GM18520 (cell line): ENCODE measurements around the gene FGF13.

Experiments used
- ATAC-seq: cut with Tn5 transposase; IDR thresholded peaks from one replicate; pipeline ENCODE4 v1.9.1; 2021; ENCODE audit not compliant: unreplicated experiment

FGF13 gene

DNA sequence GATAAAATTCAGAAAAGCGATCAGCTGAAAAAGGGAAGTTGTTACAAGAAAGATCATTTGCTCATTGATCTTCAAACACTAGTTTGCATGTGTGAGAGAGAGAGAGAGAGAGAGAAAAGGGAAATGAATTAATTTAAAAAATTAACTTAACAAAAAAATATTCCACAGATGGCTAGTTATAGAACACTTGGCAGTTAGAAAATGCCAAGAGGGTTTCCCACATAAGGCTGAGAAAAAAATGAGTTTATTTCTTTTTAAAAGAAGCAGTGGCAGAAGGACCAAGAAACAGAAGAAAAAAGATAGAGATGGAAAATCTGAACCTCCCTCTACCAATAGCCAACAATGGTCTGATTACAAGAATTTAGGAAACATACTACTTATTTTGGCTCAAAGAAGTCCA lies 47.1 kb downstream of the FGF13 start:
- no peak for ATAC-seq

DNA sequence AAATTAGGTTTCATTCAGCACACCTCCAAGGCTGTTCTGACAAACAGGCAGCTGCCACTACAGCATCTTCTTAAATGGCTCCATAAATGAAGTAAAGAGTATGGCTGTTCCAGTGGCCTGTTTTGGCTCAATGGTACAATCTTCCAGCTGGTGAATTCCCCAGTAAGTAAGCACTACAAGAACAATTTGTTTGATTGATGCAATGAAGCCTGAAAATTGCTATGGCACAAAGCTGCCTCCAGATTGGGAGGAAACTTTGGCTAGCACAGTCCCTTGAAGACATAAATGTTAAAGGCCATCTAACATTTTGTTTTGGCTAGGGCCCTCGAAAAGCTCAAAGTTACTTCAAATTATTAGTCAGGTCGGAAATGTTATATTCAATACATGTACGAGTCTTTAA lies 47.5 kb downstream of the FGF13 start:
- no peak for ATAC-seq

DNA sequence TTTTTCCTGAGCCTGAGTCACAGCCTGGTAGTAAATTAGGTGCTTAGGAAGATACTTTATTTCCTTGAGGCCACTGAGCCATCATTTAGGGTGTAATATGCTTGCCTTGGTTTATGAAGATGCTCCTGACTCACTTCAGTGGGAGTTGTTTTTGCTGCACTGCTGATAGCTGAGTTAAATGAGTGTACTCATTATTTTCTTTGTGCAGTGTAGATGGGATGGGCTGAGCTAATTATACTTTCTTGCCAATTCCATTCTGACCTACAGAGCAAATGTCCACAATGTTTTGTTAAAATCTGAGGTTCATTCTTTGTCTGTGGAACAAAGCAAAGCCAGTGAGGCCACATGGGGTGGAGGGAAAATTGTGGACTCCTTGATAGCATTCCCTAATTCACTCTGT lies 60.0 kb downstream of the FGF13 start:
- no peak for ATAC-seq

DNA sequence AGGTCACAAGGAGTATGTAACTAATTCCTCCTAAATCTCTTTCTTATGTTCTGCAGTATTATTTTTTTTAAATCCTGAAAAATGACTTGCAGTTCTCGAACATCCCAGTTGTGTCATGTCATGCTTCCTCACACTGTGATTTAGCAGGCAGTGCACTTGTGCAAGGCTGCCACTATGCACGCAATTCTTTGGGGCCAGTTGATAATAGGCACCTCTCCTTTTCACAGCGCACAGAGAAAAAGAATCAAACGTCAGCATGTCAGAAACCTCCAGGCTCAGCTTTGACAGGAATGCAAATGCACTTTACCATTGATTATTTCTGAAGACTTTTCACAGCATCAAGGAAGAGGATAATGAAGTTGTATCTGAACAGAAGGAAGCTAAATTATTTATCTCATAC lies 62.9 kb downstream of the FGF13 start:
- ATAC-seq: no peak

DNA sequence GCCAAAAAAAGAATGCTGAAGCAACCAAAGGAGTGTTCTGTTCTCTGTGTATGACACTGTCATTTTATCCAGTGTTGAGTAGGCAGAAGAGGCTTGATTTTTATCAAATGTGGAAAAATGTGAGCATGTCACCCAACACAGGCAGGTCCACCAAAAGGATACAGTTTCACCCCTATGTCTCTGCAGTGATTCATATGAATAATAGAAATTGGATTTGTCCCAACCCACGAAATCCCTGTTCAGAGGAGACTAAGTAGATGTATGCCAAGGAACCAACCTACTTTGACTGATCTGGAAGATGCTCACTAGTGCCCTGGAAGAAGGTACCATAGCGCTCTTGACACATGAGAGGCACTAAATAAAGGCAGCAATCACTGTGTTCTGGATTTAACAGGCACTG lies 72.5 kb downstream of the FGF13 start:
- ATAC-seq: no peak
